ENCODE measurements around the gene TPD52L1.
A peak's percentile ranks its signal among the peaks of the same experiment; 100 is the strongest.

Gene TPD52L1

DNA sequence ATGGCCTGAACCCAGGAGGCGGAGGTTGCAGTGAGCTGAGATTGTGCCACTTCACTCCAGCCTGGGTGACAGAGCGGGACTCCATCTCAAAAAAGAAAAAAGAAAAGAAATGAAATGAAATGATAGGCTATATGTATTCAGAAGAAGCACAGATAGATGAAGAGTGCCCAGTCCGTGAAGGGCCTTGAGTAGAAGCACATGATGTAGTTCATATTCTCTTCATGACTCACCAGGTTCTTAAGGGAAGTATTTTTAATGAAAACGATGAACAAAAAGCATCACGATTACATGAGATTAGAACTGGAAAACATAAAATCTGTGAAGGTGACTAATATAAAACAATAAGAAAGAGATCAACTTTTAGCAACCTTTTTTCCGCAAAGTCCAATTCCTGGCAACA is 29.8 kb downstream of the TPD52L1 start:
- DNase-seq: no peak

GRCh38 chr6:125188037-125188436 is 34.5 kb downstream of the TPD52L1 start:
- DNase-seq: no peak

- no peak for DNase-seq
Measured at GRCh38 chr6:125188594-125189203, 35.1 kb downstream of the TPD52L1 start.

DNA sequence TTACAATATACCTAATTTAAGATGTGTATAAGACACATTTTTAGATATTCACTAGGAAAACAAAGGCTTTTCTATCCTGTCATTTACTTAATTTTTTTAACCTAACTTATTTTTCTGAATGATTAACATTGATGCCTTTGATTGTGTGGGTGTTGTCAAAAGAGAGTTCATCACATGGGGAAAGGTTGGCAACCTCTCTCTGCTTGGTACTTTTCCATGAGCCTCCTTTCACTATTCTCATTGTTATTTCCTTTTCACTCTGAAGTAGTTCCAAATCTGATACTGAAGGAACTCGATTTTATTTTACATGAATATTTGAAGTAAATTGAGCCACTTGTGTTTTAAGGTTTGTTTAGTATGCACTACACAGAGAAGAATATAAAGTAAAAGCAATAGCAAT is 35.9 kb downstream of the TPD52L1 start:
- no peak for DNase-seq

DNA sequence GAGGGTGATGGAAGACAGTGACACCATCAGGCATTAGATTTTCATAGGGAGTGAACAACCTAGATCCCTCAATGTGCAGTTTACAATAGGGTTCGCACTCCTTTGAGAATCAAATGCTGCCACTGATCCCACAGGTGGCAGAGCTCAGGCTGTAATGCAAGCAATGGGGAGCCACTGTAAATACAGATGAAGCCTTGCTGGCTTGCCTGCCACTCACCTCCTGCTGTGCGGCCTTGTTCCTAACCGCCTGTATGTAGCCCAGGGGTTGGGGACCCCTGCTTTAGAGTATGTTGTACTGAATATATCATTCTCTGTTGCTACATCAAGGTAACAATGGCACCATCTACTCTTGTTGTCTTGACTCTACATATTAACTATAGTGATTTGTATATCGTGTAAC is 37.1 kb downstream of the TPD52L1 start:
- no peak for DNase-seq

DNA sequence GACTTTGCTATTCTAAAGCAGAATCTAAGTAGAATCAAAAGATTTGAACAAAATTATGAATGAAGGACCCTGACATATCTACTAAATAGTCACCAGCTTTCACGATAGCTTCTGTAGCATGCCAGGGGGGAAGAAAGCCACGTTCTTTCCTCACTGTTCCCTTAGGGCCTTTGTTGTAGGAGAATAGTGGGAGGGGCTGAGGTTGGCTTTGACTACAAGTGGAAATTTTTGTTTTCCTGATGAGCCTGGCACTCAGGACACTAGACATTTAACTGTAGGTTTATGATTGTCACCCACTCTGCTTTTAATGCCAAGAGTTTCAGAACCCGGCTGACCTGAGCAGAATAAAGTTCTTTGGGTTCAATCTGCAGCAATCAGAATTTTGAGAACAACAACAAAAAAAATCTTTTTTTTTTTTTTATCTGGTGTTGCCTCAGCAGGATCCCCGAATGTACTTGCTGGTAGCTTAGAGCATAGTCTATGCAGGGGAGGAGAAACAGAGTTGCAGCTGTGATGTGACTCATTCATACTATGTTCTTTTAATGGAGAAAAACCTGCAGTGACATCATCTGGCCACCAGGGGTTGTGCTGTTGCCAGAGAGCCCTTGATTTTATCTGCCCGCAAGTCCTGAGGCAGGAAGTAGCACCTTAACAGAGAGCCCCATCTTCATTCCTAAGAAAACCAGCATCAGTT is 38.5 kb downstream of the TPD52L1 start:
- DNase-seq: no peak

- no peak for DNase-seq
Measured at GRCh38 chr6:125192610-125192930, 39.0 kb downstream of the TPD52L1 start.

GRCh38 chr6:125193208-125193607 is 39.6 kb downstream of the TPD52L1 start:
- no peak for DNase-seq

DNA sequence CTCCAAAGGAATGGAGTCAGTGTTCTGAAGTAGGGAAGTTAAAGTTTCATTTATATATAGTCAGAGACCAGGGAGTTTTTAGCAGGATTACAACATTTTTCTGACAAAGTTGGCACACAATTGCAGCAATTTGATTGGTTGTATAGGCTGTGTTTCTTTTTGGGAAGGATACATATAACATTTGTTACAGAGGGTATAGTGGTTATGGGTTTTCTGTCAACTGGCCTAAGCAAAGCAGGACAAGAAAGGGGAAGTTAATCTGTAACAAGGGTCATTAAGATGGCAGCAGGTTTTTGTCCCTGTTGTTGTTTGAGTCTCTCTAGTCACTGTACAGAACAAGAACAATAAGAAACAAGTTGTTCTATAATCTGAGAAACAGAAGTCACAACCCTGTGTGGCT is 41.4 kb downstream of the TPD52L1 start:
- no peak for DNase-seq

- DNase-seq: no peak
Measured at GRCh38 chr6:125195526-125195925, 42.0 kb downstream of the TPD52L1 start.

- no peak for DNase-seq
Measured at GRCh38 chr6:125196613-125197012, 43.0 kb downstream of the TPD52L1 start.

- peak; percentile 62 for DNase-seq
Measured at GRCh38 chr6:125197795-125198269, 44.3 kb downstream of the TPD52L1 start.

- DNase-seq: no peak
Measured at GRCh38 chr6:125198398-125198937, 44.9 kb downstream of the TPD52L1 start.

DNA sequence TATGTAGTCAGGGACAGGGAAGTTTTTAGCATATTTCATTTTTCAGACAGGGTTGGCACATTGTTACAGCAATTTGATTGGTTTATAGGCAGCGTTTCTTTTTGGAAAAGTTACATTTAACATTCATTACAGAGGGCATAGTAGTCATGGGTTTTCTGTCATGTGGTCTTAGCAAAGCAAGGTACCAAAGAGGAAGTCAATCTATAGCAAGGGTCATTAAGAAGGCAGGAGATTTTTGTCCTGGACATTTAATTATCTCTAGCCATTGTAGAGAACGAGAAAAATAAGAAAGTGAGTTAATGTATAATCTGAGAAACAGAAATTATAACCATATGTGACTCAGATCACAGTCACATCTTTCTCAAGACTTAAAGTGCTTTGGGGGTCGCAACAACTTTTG is 47.4 kb downstream of the TPD52L1 start:
- no peak for DNase-seq

DNA sequence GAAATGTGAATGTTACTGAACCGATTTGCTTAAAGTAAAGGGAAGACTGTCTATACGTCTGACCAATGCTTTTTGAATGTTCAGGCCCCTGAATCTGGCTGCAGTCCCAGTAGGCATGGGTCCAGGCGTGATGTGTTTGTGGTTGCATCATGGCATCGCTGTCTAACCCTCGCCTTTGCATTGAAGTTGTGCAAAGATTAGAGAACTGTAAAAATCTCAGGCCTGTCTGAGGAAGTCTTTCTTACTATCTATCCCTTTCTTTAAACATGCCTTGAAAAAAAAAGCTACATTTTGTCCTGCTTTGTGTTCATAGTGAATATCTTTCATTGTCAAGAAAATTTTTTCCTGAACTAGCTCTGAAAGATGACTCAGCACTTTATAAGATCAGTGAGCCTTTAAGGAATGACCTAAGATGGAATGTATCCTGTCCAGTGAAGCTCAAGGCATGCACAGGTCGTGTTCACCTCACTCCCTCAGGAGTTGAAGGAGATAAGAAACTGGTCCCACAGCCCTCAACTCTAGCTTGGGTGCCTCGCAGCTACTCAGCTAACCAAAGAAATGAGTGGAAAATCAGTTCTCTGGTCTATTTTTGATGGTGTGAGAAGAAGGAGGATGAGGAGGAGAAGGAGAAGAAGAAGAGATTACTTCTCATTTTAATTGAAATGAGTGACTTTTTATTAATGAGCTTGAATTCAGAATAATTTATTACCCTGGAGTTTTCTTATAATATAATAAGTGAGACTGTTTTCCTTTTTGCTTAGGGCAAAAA is 48.6 kb downstream of the TPD52L1 start:
- peak; percentile 75 for DNase-seq

DNA sequence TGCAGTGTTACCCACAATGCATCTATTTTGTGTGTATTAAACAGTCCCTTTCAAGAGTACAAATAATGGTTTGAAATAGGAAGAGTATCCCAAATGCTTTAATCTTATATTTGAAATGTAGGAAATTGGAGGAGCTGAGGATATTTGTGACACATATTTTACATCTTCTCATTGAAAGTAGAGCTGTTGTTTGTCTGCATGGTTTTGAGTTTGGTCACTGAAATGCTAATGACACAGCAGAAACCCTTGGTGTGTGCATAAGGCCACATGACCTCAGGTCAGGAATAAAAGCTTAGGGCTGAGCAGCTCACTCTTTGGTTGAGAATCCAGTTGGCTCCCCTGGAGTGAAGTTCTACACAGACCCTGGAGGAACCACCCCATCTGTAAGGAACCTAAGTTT is 49.8 kb downstream of the TPD52L1 start:
- no peak for DNase-seq

- DNase-seq: no peak
Measured at GRCh38 chr6:125205931-125206330, 52.4 kb downstream of the TPD52L1 start.

- no peak for DNase-seq
Measured at GRCh38 chr6:125206389-125206788, 52.8 kb downstream of the TPD52L1 start.

DNA sequence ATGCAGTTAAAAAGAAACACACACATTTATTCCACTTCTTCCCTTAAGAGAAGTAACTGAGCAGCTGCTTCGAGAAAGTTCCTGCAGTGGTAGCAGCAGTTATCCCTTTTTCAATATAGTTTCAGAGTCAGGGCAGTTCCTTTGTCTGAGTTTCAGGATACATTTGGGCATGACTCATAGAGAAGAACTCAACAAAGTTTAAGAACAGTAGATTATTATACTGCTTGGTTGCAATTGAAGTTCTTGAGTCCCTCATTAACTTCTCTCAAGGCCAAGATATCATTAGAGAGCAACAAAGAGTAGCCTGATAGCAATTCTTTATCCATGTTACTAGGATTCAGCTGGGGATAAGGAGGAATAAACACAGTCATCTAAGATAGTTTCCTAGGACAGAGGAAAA is 54.4 kb downstream of the TPD52L1 start:
- no peak for DNase-seq

GRCh38 chr6:125208625-125209249 is 55.2 kb downstream of the TPD52L1 start:
- no peak for DNase-seq

- no peak for DNase-seq
Measured at GRCh38 chr6:125210667-125211066, 57.1 kb downstream of the TPD52L1 start.

DNA sequence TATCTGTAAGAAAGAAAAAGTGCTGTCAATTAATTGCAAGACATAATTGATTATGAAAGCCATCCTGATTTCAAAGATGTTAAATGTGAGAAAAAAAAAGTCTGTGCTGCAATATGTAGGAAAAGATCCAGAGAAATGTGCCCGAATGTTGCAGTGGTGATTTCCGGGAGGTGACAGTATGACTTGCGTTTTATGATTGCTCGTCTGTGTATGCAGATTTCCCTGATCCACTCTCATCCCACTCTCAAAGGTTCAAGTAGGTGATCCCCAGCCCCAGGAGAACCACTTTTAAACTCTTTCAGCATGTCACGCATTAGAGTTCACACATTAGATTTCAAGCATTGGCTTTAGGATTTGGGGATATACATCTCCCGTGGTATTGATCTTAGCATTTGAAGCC is 57.8 kb downstream of the TPD52L1 start:
- DNase-seq: no peak

DNA sequence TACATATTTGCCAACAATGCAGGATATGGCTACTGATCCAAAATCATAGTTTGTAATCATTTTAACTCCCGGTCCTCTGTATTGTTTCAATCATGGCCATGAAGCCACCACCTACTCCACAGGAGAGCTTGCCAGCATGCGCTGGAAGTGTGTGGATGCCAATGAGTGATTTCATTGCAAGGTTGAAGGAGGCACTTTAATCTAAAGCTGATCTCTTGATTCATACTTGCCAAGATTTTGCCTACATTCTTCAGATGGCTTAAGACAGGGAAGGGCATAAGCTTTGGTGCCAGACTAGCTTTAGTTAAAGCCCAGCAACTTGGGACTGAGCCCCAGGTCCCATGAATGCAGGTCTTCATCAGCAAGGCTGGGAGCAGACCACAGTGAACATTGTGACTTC is 58.8 kb downstream of the TPD52L1 start:
- DNase-seq: no peak
